IMR-90 (cell line): ENCODE results near the gene NFYB. TPM values are rescaled to one million over a fixed set of nuclear protein-coding genes. Genes with fewer than 3 reads are reported as not detected.

Experiments used
- ATAC-seq: fragments of 200-7000 bp; cut with Tn5 transposase; 2 replicates; pipeline ENCODE4 v1.9.1; 2020; ENCODE audit warnings: low read depth, mild to moderate bottlenecking, moderate library complexity
- BruUV-seq: library from RNA; stranded (reverse); fragments of 400-500 nt; replicated peaks from 2 replicates; lab custom pipeline; 2021; lab: Mats Ljungman, UMichigan
- CTCF ChIA-PET: fragments of 300-600 bp; formaldehyde crosslinking; extraction: SDS; loops from one replicate; lab custom pipeline; 2021; ENCODE audit warnings: antibody characterized with exemption; lab: Yijun Ruan, JAX
- POLR2A ChIA-PET: fragments of 300-600 bp; sonication (Branson Sonifier 250); formaldehyde crosslinking; loops from one replicate; lab custom pipeline; 2022; ENCODE audit warnings: antibody characterized with exemption; ENCODE audit not compliant: unreplicated experiment; lab: Charles Lee
- DNase-seq: peaks from one replicate; pipeline ENCODE4 v3.0.0; 2013
- H2AFZ ChIP-seq: replicated peaks from 2 replicates; pipeline ENCODE3; 2013; ENCODE audit warnings: low read length, mild to moderate bottlenecking; ENCODE audit not compliant: poor library complexity
- H2AK5ac ChIP-seq: 2 replicates; pipeline ENCODE4 v1.6.1; 2013; ENCODE audit warnings: low read depth, low read length, inconsistent platforms
- H2AK9ac ChIP-seq: replicated peaks from 2 replicates; pipeline ENCODE3; 2013; ENCODE audit warnings: mild to moderate bottlenecking, low read depth, low read length, moderate library complexity; ENCODE audit not compliant: poor library complexity
- H2BK120ac ChIP-seq: 2 replicates; pipeline ENCODE4 v1.6.1; 2013; ENCODE audit warnings: low read depth, low read length, inconsistent platforms
- H2BK15ac ChIP-seq: 3 replicates; pipeline ENCODE4 v1.6.1; 2013; ENCODE audit warnings: low read depth, low read length, inconsistent platforms
- H2BK20ac ChIP-seq: 2 replicates; pipeline ENCODE4 v1.6.1; 2013; ENCODE audit warnings: low read depth, mild to moderate bottlenecking, inconsistent platforms, low read length, moderate library complexity
- H2BK5ac ChIP-seq: 2 replicates; pipeline ENCODE4 v1.6.1; 2013; ENCODE audit warnings: mild to moderate bottlenecking, low read depth, low read length, inconsistent platforms; ENCODE audit not compliant: poor library complexity, severe bottlenecking
- H3K14ac ChIP-seq: replicated peaks from 2 replicates; pipeline ENCODE4 v1.6.1; 2013; ENCODE audit warnings: low read depth, low read length, inconsistent platforms
- H3K18ac ChIP-seq: 2 replicates; pipeline ENCODE4 v1.6.1; 2013; ENCODE audit warnings: low read depth, low read length, control low read depth
- H3K23ac ChIP-seq: 2 replicates; pipeline ENCODE4 v1.6.1; 2013; ENCODE audit warnings: low read depth, low read length, inconsistent platforms
- H3K27ac ChIP-seq: 2 replicates; pipeline ENCODE4 v1.5.1; 2013; ENCODE audit warnings: mild to moderate bottlenecking, control low read depth, low read length; ENCODE audit not compliant: insufficient read depth
- H3K27me3 ChIP-seq: 2 replicates; pipeline ENCODE4 v1.6.1; 2013; ENCODE audit warnings: low read length; ENCODE audit not compliant: control insufficient read depth, insufficient read depth
- H3K36me3 ChIP-seq: 2 replicates; pipeline ENCODE4 v1.6.1; 2013; ENCODE audit warnings: low read length, mixed read lengths; ENCODE audit not compliant: control insufficient read depth, insufficient read depth
- H3K4ac ChIP-seq: 2 replicates; pipeline ENCODE4 v1.6.1; 2013; ENCODE audit warnings: low read depth, low read length, inconsistent platforms
- H3K4me1 ChIP-seq: 2 replicates; pipeline ENCODE4 v1.6.1; 2013; ENCODE audit warnings: low read length, mixed read lengths; ENCODE audit not compliant: control insufficient read depth, insufficient read depth
- H3K4me2 ChIP-seq: 2 replicates; pipeline ENCODE4 v1.6.1; 2013; ENCODE audit warnings: low read depth, mild to moderate bottlenecking, control low read depth, low read length, moderate library complexity
- H3K4me3 ChIP-seq: 2 replicates; pipeline ENCODE4 v1.5.1; 2013; ENCODE audit warnings: low read depth, mild to moderate bottlenecking, control low read depth, low read length, moderate library complexity; ENCODE audit not compliant: insufficient read depth
- H3K56ac ChIP-seq: 2 replicates; pipeline ENCODE4 v1.6.1; 2013; ENCODE audit warnings: low read length, inconsistent platforms; ENCODE audit not compliant: insufficient read depth; ENCODE audit errors: extremely low read depth
- H3K79me1 ChIP-seq, 2 experiments: 2 replicates each; pipeline ENCODE4 v1.6.1; 2013; ENCODE audit warnings: low read length in 2 of 2, inconsistent platforms in 1 of 2, low read depth in 1 of 2
- H3K9ac ChIP-seq: 2 replicates; pipeline ENCODE4 v1.6.1; 2013; ENCODE audit warnings: low read depth, low read length, control low read depth
- H3K9me1 ChIP-seq: 2 replicates; pipeline ENCODE4 v1.6.1; 2013; ENCODE audit warnings: low read length, inconsistent platforms; ENCODE audit not compliant: insufficient read depth
- H3K9me3 ChIP-seq: 2 replicates; pipeline ENCODE4 v1.6.1; 2013; ENCODE audit warnings: low read length; ENCODE audit not compliant: control insufficient read depth, insufficient read depth
- H4K20me1 ChIP-seq: 2 replicates; pipeline ENCODE4 v1.6.1; 2013; ENCODE audit warnings: low read length, inconsistent platforms; ENCODE audit not compliant: insufficient read depth
- H4K5ac ChIP-seq: 2 replicates; pipeline ENCODE4 v1.6.1; 2013; ENCODE audit warnings: mild to moderate bottlenecking, low read depth, low read length, control low read depth
- H4K8ac ChIP-seq, 2 experiments: 2 replicates each; pipeline ENCODE4 v1.6.1; 2013; ENCODE audit warnings: low read depth in 2 of 2, low read length in 2 of 2, control low read depth in 1 of 2, inconsistent platforms in 1 of 2
- H4K91ac ChIP-seq: 2 replicates; pipeline ENCODE4 v1.6.1; 2013; ENCODE audit warnings: low read depth, low read length, inconsistent platforms; ENCODE audit not compliant: insufficient read depth
- CHD1 ChIP-seq: IDR thresholded peaks from 2 replicates; pipeline ENCODE4 v1.6.1; 2012; ENCODE audit warnings: low read depth, low read length, improper control_type of control experiment
- MXI1 ChIP-seq: IDR thresholded peaks from 2 replicates; pipeline ENCODE4 v1.6.1; 2012; ENCODE audit warnings: low read depth, mild to moderate bottlenecking, low read length, moderate library complexity, borderline replicate concordance
- NFE2L2 ChIP-seq: fragments of 150-350 bp; IDR thresholded peaks from 2 replicates; pipeline ENCODE4 v1.6.1; 2016; ENCODE audit warnings: low read depth, mild to moderate bottlenecking, low read length
- RAD21 ChIP-seq: IDR thresholded peaks from 2 replicates; pipeline ENCODE4 v1.6.1; 2012; ENCODE audit warnings: low read length, improper control_type of control experiment
- WGBS, 2 experiments: methylation state at CpG; one replicate each; pipeline versions ENCODE4 v1.1.5 to v1.1.7; 2013; ENCODE audit warnings: missing lambda C conversion rate in 2 of 2; ENCODE audit not compliant: insufficient read length in 1 of 2; ENCODE audit errors: extremely low coverage in 2 of 2; 5-methylcytosine and 5-hydroxymethylcytosine counted together
- dilution Hi-C: fragments of 300-500 bp; cut with HindIII; formaldehyde crosslinking; loops from one replicate; pipeline ENCODE4 v1.14.3; 2018; ENCODE audit warnings: low sequenced_read_pairs; ENCODE audit not compliant: unreplicated experiment
- in situ Hi-C: fragments of 300-500 bp; cut with MboI; formaldehyde crosslinking; loops from 3 replicates; pipeline ENCODE4 v1.14.3; 2019; ENCODE audit warnings: low sequenced_read_pairs, inconsistent platforms, mixed read lengths
- intact Hi-C: fragments of 100-400 bp; cut with micrococcal nuclease; formaldehyde crosslinking; loops from 2 replicates; pipeline ENCODE4 v1.10.0; 2022
- polyA plus RNA-seq, 3 experiments: library from polyadenylated mRNA; depleted of rRNA; stranded (reverse); fragments of >200 nt; gene quantifications; 2 replicates each; pipeline ENCODE4 v1.2.3, GENCODE V29; 2012; ENCODE audit warnings: low replicate concordance in 1 of 3
- total RNA-seq: library from RNA; depleted of rRNA; stranded (reverse); fragments of >200 nt; gene quantifications from 2 replicates; pipeline ENCODE4 v1.2.3, GENCODE V29; 2012
- TF ChIP-seq, protein P1 (sequence below): conservative IDR thresholded peaks from 2 replicates; pipeline ENCODE4 v1.5.1; 2012; ENCODE audit warnings: mild to moderate bottlenecking, low read depth, low read length, improper control_type of control experiment

NFYB gene
- total and polyA plus RNA-seq, 2 of the 4 experiments (the other 2 are of a cell fraction) = 22.2 to 28.4 TPM

DNA sequence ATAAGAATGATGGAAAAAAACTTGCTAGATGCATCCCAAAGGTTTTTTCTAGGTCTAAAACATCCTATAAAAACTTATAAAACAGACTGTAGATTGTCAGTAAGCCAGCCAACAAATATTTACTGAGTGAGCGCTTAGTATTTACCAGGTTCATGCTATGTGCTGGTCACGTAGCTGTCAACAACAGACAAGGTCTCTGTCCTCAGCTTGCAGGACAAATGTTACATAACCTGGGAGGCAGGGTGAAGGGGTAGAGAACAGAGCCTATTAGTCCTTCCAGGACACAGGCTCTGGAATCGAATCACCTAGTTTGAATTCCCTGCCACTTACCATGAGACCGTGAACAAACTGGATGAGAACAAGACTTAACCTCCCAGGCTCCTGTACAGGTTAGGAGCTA lies 6.4 kb downstream of the NFYB start:
- Histone ChIP-seq H2AK9ac (no peak overlapping the region), H4K8ac (peak overlapping the region in 1 of 2 experiments; percentile 44; a peak in 2 of 4 replicates), H2BK20ac (peak overlapping the region; percentile 71), H3K23ac (peak overlapping the region; percentile 41; the same call in 1 of the 2 replicates), H3K4me3 (no peak overlapping the region), H3K27ac (peak overlapping the region; percentile 23; the same call in 1 of the 2 replicates), H3K14ac (peak overlapping the region; percentile 53; the same call in 1 of the 2 replicates), H3K79me1 (peaks cover 38 to 73% of the 10 kb centered on the region in 2 experiments), H3K4me1 (peaks cover 25% of the 10 kb centered on the region), H3K9me3 (no peaks in the 10 kb centered on the region), H4K20me1 (peaks cover 5% of the 10 kb centered on the region; the same call in 1 of the 2 replicates), H3K36me3 (peaks cover 27% of the 10 kb centered on the region), H2BK120ac (peak overlapping the region; percentile 47), H3K27me3 (no peaks in the 10 kb centered on the region), H4K91ac (peak overlapping the region; percentile 37; the same call in 1 of the 2 replicates), H2BK5ac (peak overlapping the region; percentile 78), H3K9ac (no peak overlapping the region), H3K56ac (no peak overlapping the region), H3K4ac (peak overlapping the region; percentile 79), H2AK5ac (peak overlapping the region; percentile 87), H2AFZ (no peak overlapping the region), H3K4me2 (peak overlapping the region; percentile 62), H3K18ac (peak overlapping the region; percentile 62; the same call in 1 of the 2 replicates), H3K9me1 (peaks cover 23% of the 10 kb centered on the region), H2BK15ac (peak overlapping the region; percentile 57; the same call in 1 of the 3 replicates), H4K5ac (peak overlapping the region; percentile 61)
- ATAC-seq (no peak), DNase-seq (no peak)
- ChIA-PET CTCF (interaction anchor here (0.5 to 1.3 kb wide), 3 partner anchors 22 to 170 kb away, joined by 3 to 4 read pairs (median 4); no protein-coding TSS in a partner anchor), POLR2A (no interaction called here)
- dilution Hi-C loops (no loop called here), intact Hi-C loops (no loop called here), in situ Hi-C loops (no loop called here)
- no CpG with 5 or more reads among the region's 4 CpGs for WGBS, 2 experiments
- no TSS peak for BruUV-seq
- no peak for TF ChIP-seq NFE2L2
- no peak for TF ChIP-seq RAD21
- no peak for TF ChIP-seq CHD1
- TF ChIP-seq MXI1 = no peak
- TF ChIP-seq, protein P1, sequence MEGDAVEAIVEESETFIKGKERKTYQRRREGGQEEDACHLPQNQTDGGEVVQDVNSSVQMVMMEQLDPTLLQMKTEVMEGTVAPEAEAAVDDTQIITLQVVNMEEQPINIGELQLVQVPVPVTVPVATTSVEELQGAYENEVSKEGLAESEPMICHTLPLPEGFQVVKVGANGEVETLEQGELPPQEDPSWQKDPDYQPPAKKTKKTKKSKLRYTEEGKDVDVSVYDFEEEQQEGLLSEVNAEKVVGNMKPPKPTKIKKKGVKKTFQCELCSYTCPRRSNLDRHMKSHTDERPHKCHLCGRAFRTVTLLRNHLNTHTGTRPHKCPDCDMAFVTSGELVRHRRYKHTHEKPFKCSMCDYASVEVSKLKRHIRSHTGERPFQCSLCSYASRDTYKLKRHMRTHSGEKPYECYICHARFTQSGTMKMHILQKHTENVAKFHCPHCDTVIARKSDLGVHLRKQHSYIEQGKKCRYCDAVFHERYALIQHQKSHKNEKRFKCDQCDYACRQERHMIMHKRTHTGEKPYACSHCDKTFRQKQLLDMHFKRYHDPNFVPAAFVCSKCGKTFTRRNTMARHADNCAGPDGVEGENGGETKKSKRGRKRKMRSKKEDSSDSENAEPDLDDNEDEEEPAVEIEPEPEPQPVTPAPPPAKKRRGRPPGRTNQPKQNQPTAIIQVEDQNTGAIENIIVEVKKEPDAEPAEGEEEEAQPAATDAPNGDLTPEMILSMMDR = no peak
